Measurements from ENCODE around the gene XXYLT1.

Gene XXYLT1

GRCh38 chr3:195034101-195034500 is 236.9 kb downstream of the XXYLT1 start:
- no peak for DNase-seq (ENCODE audit: low read depth in 1 of 2, low spot score in 1 of 2)

GRCh38 chr3:195033531-195034091 is 237.3 kb downstream of the XXYLT1 start:
- DNase-seq (ENCODE audit: low read depth in 1 of 2, low spot score in 1 of 2), result no peak

DNA sequence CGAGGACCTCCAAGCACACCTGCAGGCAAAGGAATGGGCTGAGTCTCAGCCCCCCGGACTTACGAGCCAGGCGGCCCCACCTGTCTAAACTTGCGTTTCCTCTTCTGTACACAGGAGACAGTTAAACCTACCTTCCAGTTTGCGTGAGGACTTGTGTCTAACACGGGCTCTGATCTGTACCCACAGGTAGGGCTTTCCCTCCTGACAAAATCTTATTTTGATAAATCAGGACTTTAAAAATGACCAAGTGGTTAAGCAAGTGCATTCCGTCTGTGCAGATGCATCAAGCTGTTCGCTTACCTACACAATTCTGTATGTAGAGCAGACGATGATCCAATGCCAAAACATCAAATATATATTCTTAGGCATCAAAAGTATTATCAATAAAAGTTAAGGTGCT is 238.0 kb downstream of the XXYLT1 start:
- no peak for DNase-seq (ENCODE audit: low read depth in 1 of 2, low spot score in 1 of 2)

GRCh38 chr3:195032106-195032759 is 238.7 kb downstream of the XXYLT1 start:
- DNase-seq (ENCODE audit: low read depth in 1 of 2, low spot score in 1 of 2), result no peak

- no peak for DNase-seq (ENCODE audit: low read depth in 1 of 2, low spot score in 1 of 2)
Measured at GRCh38 chr3:195031574-195032003, 239.4 kb downstream of the XXYLT1 start.

- DNase-seq (ENCODE audit: low read depth in 1 of 2, low spot score in 1 of 2), result no peak
Measured at GRCh38 chr3:195030791-195031321, 240.1 kb downstream of the XXYLT1 start.

GRCh38 chr3:195028877-195029606 is 241.9 kb downstream of the XXYLT1 start:
- no peak for DNase-seq (ENCODE audit: low read depth in 1 of 2, low spot score in 1 of 2)

GRCh38 chr3:195025884-195026200 is 245.1 kb downstream of the XXYLT1 start:
- no peak for DNase-seq (ENCODE audit: low read depth in 1 of 2, low spot score in 1 of 2)

DNA sequence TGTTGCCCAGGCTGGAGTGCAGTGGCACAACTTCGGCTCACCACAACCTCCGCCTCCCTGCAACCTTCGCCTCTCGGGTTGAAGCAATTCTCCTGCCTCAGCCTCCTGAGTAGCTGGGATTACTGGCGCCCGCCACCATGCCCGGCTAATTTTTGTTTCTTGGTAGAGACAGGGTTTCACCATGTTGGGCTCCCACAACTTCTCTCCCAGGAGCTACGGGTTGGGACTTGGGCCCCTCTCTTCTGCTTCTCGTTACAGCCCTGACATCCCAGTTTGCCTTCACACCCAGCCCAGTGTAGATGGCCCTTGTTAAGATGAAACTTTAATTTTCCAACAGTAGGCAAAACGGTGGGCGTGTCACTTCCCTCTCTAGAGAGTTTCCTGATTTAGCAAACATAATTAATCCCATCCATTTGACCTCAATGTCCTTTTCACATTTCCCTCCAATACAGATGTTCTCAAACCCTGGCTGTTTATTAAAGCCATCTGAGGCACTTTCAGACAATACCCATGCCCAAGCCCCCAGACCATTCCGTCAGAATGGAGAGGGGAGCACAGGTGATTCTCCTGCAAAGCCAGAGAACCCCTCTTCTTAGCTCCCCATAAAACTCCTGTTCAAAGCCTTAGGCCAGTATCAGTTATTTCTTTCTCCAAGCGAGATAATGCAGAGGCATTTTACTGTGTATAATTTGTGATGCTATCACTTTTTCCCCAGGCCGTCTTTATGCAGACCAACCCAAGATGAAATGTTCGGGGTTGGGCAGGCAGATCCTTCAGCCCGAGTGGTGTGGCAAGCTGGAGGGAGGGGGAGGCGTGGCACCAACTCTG is 245.7 kb downstream of the XXYLT1 start:
- no peak for DNase-seq (ENCODE audit: low read depth in 1 of 2, low spot score in 1 of 2)

DNA sequence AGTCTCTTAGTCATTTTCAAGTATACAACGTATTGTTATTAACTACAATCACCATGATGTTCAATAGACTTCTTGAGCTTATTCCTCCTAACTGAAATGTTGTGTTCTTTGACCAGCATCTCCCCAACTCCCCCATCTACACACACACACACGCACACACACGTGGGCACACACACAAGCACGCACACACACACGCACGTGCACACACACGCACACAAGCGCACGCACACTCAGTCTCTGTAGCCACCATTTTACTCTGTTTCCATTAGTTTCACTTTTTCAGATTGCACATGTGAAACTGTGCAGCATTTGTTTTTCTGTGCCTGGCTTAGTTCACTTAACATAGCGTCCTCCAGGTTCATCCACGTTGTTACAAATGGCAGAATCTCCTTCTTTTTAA is 247.0 kb downstream of the XXYLT1 start:
- no peak for DNase-seq (ENCODE audit: low read depth in 1 of 2, low spot score in 1 of 2)

- DNase-seq (ENCODE audit: low read depth in 1 of 2, low spot score in 1 of 2), result no peak
Measured at GRCh38 chr3:195023576-195023975, 247.4 kb downstream of the XXYLT1 start.

DNA sequence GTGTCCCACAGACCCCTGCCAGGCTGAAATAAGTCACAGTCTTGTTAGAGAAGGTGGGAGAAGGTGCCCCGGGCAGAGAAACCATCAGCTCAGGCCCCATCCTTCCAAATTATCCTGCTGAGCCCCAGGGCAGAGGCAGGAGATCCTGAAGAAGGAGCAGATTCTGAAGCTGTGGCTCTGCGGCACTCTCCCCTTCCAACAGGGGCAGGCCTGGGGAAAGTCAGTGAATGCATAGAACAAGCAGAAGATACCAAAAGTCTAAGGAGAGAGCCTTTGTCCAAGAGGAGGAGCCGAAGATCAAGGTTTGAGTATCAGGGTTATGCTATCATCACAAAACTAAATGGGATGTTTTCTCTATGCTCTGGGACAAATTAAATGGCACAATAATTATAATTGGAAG is 249.3 kb downstream of the XXYLT1 start:
- no peak for DNase-seq (ENCODE audit: low read depth in 1 of 2, low spot score in 1 of 2)

- no peak for DNase-seq (ENCODE audit: low read depth in 1 of 2, low spot score in 1 of 2)
Measured at GRCh38 chr3:195020921-195021320, 250.0 kb downstream of the XXYLT1 start.

GRCh38 chr3:195020185-195020584 is 250.8 kb downstream of the XXYLT1 start:
- DNase-seq (ENCODE audit: low read depth in 1 of 2, low spot score in 1 of 2), result no peak

DNA sequence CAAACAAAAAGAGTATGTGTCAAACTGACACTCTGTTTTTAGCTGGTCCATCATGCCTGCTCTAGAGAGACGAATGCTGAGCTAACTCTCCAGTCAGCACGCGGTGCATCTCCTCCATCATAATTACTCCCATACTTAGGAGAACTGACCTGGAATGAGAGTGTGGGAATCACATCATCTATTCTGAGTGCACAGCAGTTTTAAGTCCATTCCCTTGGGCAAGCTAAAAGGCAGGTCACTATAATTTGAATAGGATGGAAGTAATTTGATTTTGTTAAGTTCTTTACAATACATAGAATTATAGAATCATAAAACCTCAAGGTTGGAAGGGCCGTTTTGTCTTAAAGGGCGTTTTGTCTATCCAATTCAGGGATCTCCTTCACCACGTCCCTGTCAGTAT is 251.6 kb downstream of the XXYLT1 start:
- DNase-seq (ENCODE audit: low read depth in 1 of 2, low spot score in 1 of 2), result no peak

Data from stimulated activated CD4-positive, alpha-beta T cell treated with anti-CD3 and anti-CD28 coated beads, Interleukin-15, amount 100 ng/mL, for 1 hour (primary cell).